IPS-15b (cell line): ENCODE data around the gene YPEL2.
"Not testable (repeated sequence)": the region's sequence is repeated elsewhere in the genome, so short reads cannot be mapped to it uniquely, and the experiment has no call there.

ENCODE experiments used
- H3K27me3 ChIP-seq: one replicate; pipeline ENCODE4 v1.6.1; 2013; ENCODE audit warnings: low read length; ENCODE audit not compliant: control insufficient read depth, insufficient read depth
- H3K36me3 ChIP-seq: one replicate; pipeline ENCODE4 v1.6.1; 2013; ENCODE audit warnings: low read length; ENCODE audit not compliant: control insufficient read depth, insufficient read depth
- H3K4me1 ChIP-seq: one replicate; pipeline ENCODE4 v1.6.1; 2013; ENCODE audit warnings: mild to moderate bottlenecking, low read length; ENCODE audit not compliant: control insufficient read depth, insufficient read depth
- H3K4me3 ChIP-seq: one replicate; pipeline ENCODE4 v1.5.1; 2013; ENCODE audit warnings: low read depth, low read length
- H3K9ac ChIP-seq: one replicate; pipeline ENCODE4 v1.6.1; 2013; ENCODE audit warnings: low read depth, mild to moderate bottlenecking, low read length
- H3K9me3 ChIP-seq: one replicate; pipeline ENCODE4 v1.6.1; 2013; ENCODE audit warnings: mild to moderate bottlenecking, low read length; ENCODE audit not compliant: control insufficient read depth, insufficient read depth

The YPEL2 gene

DNA sequence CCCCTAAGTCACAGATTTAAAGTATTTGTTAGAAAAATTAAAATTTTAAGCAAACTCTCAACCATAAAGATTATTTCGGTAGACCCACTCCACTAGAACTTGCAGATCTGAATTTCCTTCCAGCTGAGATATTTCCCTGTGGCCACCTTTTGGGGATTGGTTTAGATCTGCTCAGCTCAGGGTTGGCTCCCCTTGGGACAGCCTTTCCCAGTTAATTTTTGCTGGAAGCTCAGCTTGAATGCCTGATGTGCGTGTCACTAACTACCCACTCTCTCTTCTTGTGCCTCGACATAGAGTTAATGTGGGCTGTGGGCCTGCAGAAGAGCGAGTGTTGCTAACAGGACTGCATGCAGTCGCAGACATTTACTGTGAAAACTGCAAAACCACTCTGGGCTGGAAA is 57.6 kb downstream of the YPEL2 start:
- Histone ChIP-seq H3K9me3 (no peaks in the 10 kb centered on the region), H3K4me1 (peaks cover 6% of the 10 kb centered on the region), H3K9ac (no peak overlapping the region), H3K36me3 (no peaks in the 10 kb centered on the region), H3K27me3 (no peaks in the 10 kb centered on the region), H3K4me3 (no peak overlapping the region)

DNA sequence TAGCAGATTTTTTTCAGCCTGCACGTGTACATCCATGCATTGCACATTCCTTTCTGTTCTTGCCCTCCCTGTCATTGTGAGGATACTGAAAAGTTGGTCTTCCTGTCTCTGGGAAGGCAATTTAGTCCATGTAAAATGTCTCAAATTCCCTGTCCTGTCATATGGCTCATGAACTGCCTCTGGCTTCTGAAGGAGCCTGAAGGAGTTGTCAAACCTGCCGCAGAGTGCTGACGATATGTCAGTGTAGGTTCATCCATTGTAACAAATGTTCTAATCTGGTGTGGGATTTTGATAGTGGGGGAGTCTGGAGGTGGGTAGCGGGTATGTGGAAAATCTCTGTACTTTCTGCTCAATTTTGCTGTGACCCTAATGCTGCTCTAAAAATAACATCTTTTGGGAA is 59.6 kb downstream of the YPEL2 start:
- Histone ChIP-seq H3K9me3 (no peaks in the 10 kb centered on the region), H3K4me1 (peaks cover 6% of the 10 kb centered on the region), H3K9ac (no peak overlapping the region), H3K27me3 (no peaks in the 10 kb centered on the region), H3K4me3 (no peak overlapping the region), H3K36me3 (no peaks in the 10 kb centered on the region)

DNA sequence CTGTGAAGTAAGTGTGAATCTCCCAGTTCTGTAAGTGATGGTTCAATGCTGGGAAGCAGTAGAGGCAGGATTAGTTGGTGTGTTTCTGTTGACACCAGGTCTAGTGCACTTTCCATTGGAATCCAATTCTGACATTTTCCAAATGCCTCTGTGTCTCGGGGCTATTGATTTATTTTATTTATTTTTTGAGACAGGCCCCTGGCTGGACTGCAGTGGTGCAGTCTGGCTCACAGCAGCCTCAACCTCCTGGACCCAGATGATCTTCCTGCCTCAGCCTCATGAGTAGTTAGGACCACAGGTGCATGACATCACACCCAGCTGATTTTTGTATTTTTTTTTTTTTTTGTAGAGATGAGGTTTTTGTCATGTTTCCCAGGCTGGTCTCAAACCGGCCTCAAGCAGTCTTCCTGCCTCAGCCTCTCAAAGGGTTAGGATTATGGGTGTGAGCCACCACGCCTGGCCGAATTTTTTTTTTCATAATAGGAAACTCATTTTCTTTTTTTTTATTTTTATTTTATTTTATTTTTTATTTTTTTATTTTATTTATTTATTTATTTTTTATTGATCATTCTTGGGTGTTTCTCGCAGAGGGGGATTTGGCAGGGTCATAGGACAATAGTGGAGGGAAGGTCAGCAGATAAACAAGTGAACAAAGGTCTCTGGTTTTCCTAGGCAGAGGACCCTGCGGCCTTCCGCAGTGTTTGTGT is 61.7 kb downstream of the YPEL2 start:
- Histone ChIP-seq H3K9ac (no peak overlapping the region), H3K9me3 (no peaks in the 10 kb centered on the region), H3K4me3 (no peak overlapping the region), H3K36me3 (peaks cover 3% of the 10 kb centered on the region), H3K4me1 (no peaks in the 10 kb centered on the region), H3K27me3 (no peaks in the 10 kb centered on the region)

DNA sequence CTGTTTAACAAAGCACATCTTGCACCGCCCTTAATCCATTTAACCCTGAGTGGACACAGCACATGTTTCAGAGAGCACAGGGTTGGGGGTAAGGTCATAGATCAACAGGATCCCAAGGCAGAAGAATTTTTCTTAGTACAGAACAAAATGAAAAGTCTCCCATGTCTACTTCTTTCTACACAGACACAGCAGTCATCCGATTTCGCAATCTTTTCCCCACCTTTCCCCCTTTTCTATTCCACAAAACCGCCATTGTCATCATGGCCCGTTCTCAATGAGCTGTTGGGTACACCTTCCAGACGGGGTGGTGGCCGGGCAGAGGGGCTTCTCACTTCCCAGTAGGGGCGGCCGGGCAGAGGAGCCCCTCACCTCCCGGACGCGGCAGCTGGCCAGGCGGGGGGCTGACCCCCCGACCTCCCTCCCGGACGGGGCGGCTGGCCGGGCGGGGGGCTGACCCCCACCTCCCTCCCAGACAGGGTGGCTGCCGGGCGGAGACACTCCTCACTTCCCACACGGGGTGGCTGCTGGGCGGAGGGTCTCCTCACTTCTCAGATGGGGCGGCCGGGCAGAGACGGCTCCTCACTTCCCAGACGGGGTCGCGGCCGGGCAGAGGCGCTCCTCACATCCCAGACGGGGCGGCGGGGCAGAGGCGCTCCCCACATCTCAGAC is 62.4 kb downstream of the YPEL2 start:
- H3K9me3 ChIP-seq, H3K27me3 ChIP-seq, H3K9ac ChIP-seq, H3K36me3 ChIP-seq, H3K4me1 ChIP-seq, H3K4me3 ChIP-seq: not testable (repeated sequence)

DNA sequence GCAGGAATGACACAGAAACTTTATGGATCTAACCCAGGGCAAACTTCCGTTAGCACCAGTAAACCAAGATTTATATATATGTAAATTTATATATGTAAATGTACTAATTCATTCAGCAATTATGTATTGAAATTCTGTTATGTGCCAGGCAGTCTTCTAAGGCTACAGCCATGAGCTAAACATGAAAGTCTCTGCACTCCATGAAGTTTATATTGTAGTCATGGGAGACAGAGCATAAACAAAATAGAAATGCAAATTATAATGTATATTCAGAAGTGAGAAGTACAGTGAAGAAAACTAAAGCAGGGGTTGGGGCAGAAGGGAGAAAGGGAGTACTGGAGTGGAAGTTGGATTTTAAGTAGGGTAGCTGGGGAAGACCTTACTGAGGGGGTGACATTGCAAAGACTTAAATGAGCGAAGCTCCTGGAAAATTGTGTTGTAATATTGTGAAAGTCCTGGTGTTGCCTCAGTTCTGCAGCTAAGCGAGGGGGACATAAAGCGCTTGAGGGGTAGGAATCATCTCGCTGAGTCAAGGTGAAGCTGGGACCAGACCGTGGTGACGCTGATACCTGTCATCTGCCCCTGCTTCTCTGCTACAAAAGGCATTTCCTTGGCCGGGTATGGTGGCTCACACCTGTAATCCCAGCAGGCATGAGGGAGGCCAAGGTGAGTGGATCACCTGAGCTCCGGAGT is 64.8 kb downstream of the YPEL2 start:
- Histone ChIP-seq H3K27me3 (no peaks in the 10 kb centered on the region), H3K36me3 (peaks cover 3% of the 10 kb centered on the region), H3K4me1 (no peaks in the 10 kb centered on the region), H3K9ac (no peak overlapping the region), H3K4me3 (no peak overlapping the region), H3K9me3 (no peaks in the 10 kb centered on the region)

DNA sequence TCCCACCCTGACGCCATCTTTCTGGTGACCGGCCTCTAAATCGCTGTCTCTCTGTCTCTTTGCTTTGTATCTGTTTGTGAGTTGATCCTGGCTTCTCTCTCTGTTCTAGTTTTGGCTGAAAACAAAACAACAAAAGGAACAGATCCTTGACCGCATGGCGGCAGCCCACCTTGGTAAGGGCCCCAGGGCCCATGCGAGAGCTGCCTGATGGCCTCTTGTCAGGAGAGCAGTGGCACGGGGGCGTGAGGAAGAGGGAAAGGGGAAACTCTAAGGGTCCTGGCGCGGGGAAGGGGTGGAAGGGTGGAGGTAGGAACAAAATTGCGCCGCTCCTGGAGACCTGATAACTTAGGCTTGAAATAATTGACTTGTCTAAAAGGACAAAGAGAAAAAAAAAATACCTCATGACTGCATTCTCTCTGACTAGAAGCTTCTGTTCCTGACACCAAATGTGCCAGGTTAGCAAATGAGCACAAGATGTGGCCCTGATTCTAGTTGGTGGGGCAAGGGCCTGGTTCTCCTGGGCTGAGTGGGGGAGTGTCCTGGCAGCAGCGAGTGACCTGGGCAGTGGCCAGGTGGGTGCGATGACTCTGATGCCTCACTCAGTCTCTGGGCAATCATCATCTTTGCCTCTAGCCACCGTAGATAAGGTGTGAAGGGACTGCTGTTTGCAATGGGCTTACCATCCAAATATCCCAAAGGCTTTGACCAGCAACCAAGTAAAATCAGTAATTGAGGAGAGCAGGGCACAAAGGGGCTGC is 66.0 kb downstream of the YPEL2 start:
- H3K4me1 ChIP-seq: no peaks in the 10 kb centered on the region
- peaks cover 3% of the 10 kb centered on the region for H3K36me3 ChIP-seq
- H3K9me3 ChIP-seq: no peaks in the 10 kb centered on the region
- no peaks in the 10 kb centered on the region for H3K27me3 ChIP-seq
- H3K9ac ChIP-seq: no peak overlapping the region
- no peak overlapping the region for H3K4me3 ChIP-seq

DNA sequence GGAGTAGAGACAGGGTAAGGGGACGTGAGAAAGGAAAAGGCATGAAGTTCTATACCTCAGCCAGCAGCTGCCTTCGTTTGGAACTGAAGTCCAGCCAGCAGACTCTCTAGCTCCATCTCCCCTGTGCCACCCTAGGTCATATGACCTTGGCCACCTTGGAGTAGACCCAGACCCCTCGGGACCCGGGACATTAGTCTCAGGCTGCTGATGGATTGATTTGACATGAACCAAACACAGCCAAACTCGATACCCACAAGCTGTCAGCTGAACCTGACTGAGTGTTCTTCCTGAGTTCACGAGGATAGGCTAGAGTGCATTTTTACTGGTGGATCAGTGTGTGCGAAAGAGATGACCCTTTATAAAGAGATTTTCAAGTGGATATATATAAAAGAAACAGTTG is 68.5 kb downstream of the YPEL2 start:
- Histone ChIP-seq H3K27me3 (no peaks in the 10 kb centered on the region), H3K4me3 (no peak overlapping the region), H3K9me3 (no peaks in the 10 kb centered on the region), H3K36me3 (peaks cover 3% of the 10 kb centered on the region), H3K4me1 (no peaks in the 10 kb centered on the region), H3K9ac (no peak overlapping the region)

DNA sequence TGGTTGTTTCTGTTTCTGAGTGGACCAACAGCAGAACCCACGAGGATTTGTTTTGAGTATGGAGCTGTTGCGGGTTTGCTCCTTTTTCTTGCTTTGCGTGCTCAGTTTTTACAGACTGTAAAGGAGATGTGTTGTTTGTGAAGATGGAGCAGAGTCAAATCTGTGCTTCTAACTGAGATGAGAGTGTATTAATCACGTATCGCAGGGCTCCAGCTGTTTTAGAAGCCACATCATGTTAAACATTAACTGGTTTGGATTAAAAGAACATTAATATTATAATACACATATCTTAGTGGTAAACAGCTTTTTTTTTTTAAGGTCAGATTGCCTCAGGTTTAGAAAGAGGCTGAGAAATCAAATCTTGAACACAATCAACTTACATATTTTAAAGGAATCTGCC is 69.4 kb downstream of the YPEL2 start:
- H3K36me3 ChIP-seq: peaks cover 3% of the 10 kb centered on the region
- no peak overlapping the region for H3K4me3 ChIP-seq
- H3K9me3 ChIP-seq: no peaks in the 10 kb centered on the region
- no peak overlapping the region for H3K9ac ChIP-seq
- no peaks in the 10 kb centered on the region for H3K27me3 ChIP-seq
- no peaks in the 10 kb centered on the region for H3K4me1 ChIP-seq

DNA sequence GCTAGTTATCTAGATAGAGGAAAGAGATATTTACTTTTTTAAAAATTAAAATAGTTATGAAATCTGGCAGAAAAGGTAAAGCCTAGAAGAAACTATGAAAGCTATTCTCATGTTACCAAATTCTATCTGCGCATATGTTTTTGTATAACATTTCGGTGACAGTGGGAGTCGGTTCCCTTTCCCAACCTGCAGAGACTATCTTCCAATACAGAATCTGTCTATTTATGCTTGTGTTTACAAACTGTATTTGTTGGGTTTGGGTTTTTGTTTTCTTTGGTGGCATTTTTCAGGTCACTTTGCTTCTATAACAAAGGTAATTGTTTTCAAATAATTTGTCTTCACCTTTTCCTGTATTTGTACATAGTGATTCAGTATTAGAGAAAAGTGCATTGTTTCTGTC is 69.8 kb downstream of the YPEL2 start:
- H3K27me3 ChIP-seq: no peaks in the 10 kb centered on the region
- H3K4me3 ChIP-seq: no peak overlapping the region
- no peaks in the 10 kb centered on the region for H3K9me3 ChIP-seq
- no peak overlapping the region for H3K9ac ChIP-seq
- H3K4me1 ChIP-seq: no peaks in the 10 kb centered on the region
- peaks cover 3% of the 10 kb centered on the region for H3K36me3 ChIP-seq

DNA sequence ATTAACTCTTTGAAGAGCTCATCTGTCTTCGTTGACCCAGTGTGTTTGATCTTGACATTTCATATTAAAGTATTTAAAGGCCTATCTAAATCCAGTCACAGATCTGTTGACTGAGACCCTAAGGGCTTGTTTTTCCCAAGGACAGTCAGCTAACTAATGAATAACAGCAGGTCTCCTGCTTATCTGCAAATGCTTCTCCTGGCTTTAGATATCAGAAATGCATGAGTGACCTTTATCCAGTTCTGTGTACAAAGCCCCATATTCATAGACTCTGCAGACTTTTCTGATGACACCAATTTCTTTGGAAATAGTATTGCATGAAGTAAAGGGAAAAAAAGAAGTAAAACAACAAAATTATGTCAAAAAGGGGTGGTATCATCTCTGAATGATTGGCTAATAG is 70.3 kb downstream of the YPEL2 start:
- H3K9ac ChIP-seq: no peak overlapping the region
- H3K36me3 ChIP-seq: peaks cover 3% of the 10 kb centered on the region
- peaks cover 2% of the 10 kb centered on the region for H3K4me1 ChIP-seq
- H3K9me3 ChIP-seq: no peaks in the 10 kb centered on the region
- H3K4me3 ChIP-seq: no peak overlapping the region
- H3K27me3 ChIP-seq: no peaks in the 10 kb centered on the region

DNA sequence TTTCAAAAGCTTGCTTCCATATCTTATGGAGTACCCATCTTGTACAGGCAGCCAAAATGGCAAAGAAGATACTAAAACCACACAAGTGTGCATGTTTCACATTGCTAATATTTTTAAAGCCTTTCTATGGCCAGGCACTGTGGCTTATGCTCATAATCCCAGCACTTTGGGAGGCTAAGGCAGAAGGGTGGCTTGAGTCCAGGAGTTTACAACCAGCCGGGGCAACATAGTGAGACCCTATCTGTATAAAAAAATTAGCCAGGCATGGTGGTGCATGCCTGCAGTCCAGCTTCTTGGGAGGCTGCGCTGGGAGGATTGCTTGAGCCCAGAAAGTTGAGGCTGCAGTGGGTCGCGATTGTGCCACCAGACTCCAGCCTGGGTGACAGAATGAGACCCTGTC is 71.3 kb downstream of the YPEL2 start:
- Histone ChIP-seq H3K9me3 (no peaks in the 10 kb centered on the region), H3K36me3 (no peaks in the 10 kb centered on the region), H3K9ac (no peak overlapping the region), H3K4me3 (no peak overlapping the region), H3K4me1 (peaks cover 6% of the 10 kb centered on the region), H3K27me3 (no peaks in the 10 kb centered on the region)
